Measurements from ENCODE around the gene BLOC1S5. TPM values are rescaled to one million over a fixed set of nuclear protein-coding genes. Genes with fewer than 3 reads are reported as not detected.

The BLOC1S5 gene
- total RNA-seq, 1 donor from 2014 or later: 13.8 TPM

GRCh38 chr6:8075704-8076103 lies 11.5 kb upstream of the BLOC1S5 start:
- peaks cover 4% of the 10 kb centered on the region for H3K4me1 Mint-ChIP-seq
- ChIA-PET POLR2A (no interaction called here), CTCF (no interaction called here)
- intact Hi-C loops (cut with micrococcal nuclease): no loop called here
- no peak for DNase-seq
- ATAC-seq (ENCODE audit: low read depth): no peak
- H3K9me3 Mint-ChIP-seq: no peaks in the 10 kb centered on the region
- no peaks in the 10 kb centered on the region for H3K27me3 Mint-ChIP-seq
- H3K27ac Mint-ChIP-seq: no peak overlapping the region
- peaks cover 16% of the 10 kb centered on the region for H3K36me3 Mint-ChIP-seq (ENCODE audit: low read depth)
- TF ChIP-seq CTCF (IDR thresholded peaks at IDR 0.05): no peak
- no peak overlapping the region for H3K4me3 Mint-ChIP-seq

- peaks cover 1% of the 10 kb centered on the region for H3K4me1 Mint-ChIP-seq
- H3K36me3 Mint-ChIP-seq (ENCODE audit: low read depth): peaks cover 11% of the 10 kb centered on the region
Observed at GRCh38 chr6:8075185-8075584, 11.0 kb upstream of the BLOC1S5 start.

GRCh38 chr6:8074213-8074612 lies 10.0 kb upstream of the BLOC1S5 start:
- ATAC-seq (ENCODE audit: low read depth) (no peak), DNase-seq (no peak)
- H3K4me3 Mint-ChIP-seq: no peak overlapping the region
- CTCF ChIA-PET: no interaction called here
- POLR2A ChIA-PET: interaction anchor here (0.5 kb wide), 1 partner anchor 28 kb away, joined by 3 read pairs; the partner anchor contains the start of gene EEF1E1
- no peak for TF ChIP-seq CTCF (IDR thresholded peaks at IDR 0.05)
- no peaks in the 10 kb centered on the region for H3K4me1 Mint-ChIP-seq
- H3K36me3 Mint-ChIP-seq (ENCODE audit: low read depth): peaks cover 6% of the 10 kb centered on the region
- intact Hi-C loops (cut with micrococcal nuclease): no loop called here
- no peak overlapping the region for H3K27ac Mint-ChIP-seq
- H3K9me3 Mint-ChIP-seq: no peaks in the 10 kb centered on the region
- H3K27me3 Mint-ChIP-seq: no peaks in the 10 kb centered on the region

More at GRCh38 chr6:8075185-8075584, 11.0 kb upstream of the BLOC1S5 start:
- POLR2A ChIA-PET: no interaction called here
- Mint-ChIP-seq H3K4me3 (no peak overlapping the region), H3K27ac (no peak overlapping the region), H3K27me3 (no peaks in the 10 kb centered on the region), H3K9me3 (no peaks in the 10 kb centered on the region)
- no peak for ATAC-seq (ENCODE audit: low read depth)
- intact Hi-C loops (cut with micrococcal nuclease): no loop called here
- DNase-seq: no peak
- TF ChIP-seq CTCF (IDR thresholded peaks at IDR 0.05): no peak
- CTCF ChIA-PET: no interaction called here

- no peak overlapping the region for H3K27ac Mint-ChIP-seq
- no peaks in the 10 kb centered on the region for H3K27me3 Mint-ChIP-seq
- ATAC-seq (ENCODE audit: low read depth) (no peak), DNase-seq (no peak)
- ChIA-PET CTCF (no interaction called here), POLR2A (no interaction called here)
- no peak overlapping the region for H3K4me3 Mint-ChIP-seq
- peaks cover 6% of the 10 kb centered on the region for H3K36me3 Mint-ChIP-seq (ENCODE audit: low read depth)
- intact Hi-C loops (cut with micrococcal nuclease): no loop called here
- no peak for TF ChIP-seq CTCF (IDR thresholded peaks at IDR 0.05)
- H3K9me3 Mint-ChIP-seq: no peaks in the 10 kb centered on the region
- no peaks in the 10 kb centered on the region for H3K4me1 Mint-ChIP-seq
Observed at GRCh38 chr6:8073758-8074157, 9.6 kb upstream of the BLOC1S5 start.

GRCh38 chr6:8070718-8071117 lies 6.5 kb upstream of the BLOC1S5 start:
- Mint-ChIP-seq H3K4me1 (peaks cover under 1% of the 10 kb centered on the region), H3K9me3 (no peaks in the 10 kb centered on the region), H3K4me3 (no peak overlapping the region), H3K27ac (no peak overlapping the region), H3K36me3 (ENCODE audit: low read depth) (no peaks in the 10 kb centered on the region), H3K27me3 (no peaks in the 10 kb centered on the region)
- intact Hi-C loops (cut with micrococcal nuclease): no loop called here
- CTCF ChIA-PET: no interaction called here
- no peak for ATAC-seq (ENCODE audit: low read depth)
- POLR2A ChIA-PET: no interaction called here
- no peak for DNase-seq
- TF ChIP-seq CTCF (IDR thresholded peaks at IDR 0.05): no peak
